ENCODE results near the gene LORICRIN.

- no peak for TF ChIP-seq CTCF (conservative IDR thresholded peaks at IDR 0.05)
- TF ChIP-seq EZH2 (IDR thresholded peaks at IDR 0.05; ENCODE audit: low read depth): no peak
These were observed 7.5 kb upstream of the LORICRIN start for GRCh38 chr1:153251988-153252387.
